SK-MEL-5 (cell line): Measurements from ENCODE around the gene LARP4B. TPM values are rescaled to one million over a fixed set of nuclear protein-coding genes. Genes with fewer than 3 reads are reported as not detected.
"Not testable (repeated sequence)": the region's sequence is repeated elsewhere in the genome, so short reads cannot be mapped to it uniquely, and the experiment has no call there.

Source experiments
- DNase-seq: peaks from one replicate; pipeline ENCODE4 v3.0.0-alpha.2; 2016; ENCODE audit warnings: low read depth, low spot score
- in situ Hi-C: cut with HindIII; loops from 2 replicates; pipeline ENCODE4 v1.10.0; 2016; ENCODE audit warnings: low sequenced_read_pairs, high pct_unique_total_duplicates, low pct_unique_long_range_greater_than_20kb
- total RNA-seq: library from RNA; depleted of rRNA; stranded (reverse); fragments of >200 nt; shearing (Covaris generic); gene quantifications from 2 replicates; pipeline ENCODE4 v1.2.3, GENCODE V29; 2014; rRNA removed

The LARP4B gene
- total RNA-seq, 1 experiment from 2014 or later, result 23.1 TPM

GRCh38 chr10:774223-774622 lies 157.3 kb downstream of the LARP4B start:
- DNase-seq, result no peak
- in situ Hi-C loops, result no loop called here

GRCh38 chr10:773562-774161 lies 157.8 kb downstream of the LARP4B start:
- in situ Hi-C loops, result no loop called here
- DNase-seq, result no peak

- DNase-seq, result no peak
- in situ Hi-C loops, result no loop called here
Observed at GRCh38 chr10:772227-772637, 159.3 kb downstream of the LARP4B start.

GRCh38 chr10:771647-772046 lies 159.9 kb downstream of the LARP4B start:
- in situ Hi-C loops, result no loop called here
- no peak for DNase-seq

GRCh38 chr10:770975-771374 lies 160.5 kb downstream of the LARP4B start:
- in situ Hi-C loops, result no loop called here
- DNase-seq, result no peak

- in situ Hi-C loops, DNase-seq: not testable (repeated sequence)
Observed at GRCh38 chr10:770048-770712, 161.3 kb downstream of the LARP4B start.

- in situ Hi-C loops, result no loop called here
- DNase-seq, result no peak
Observed at GRCh38 chr10:767794-768193, 163.7 kb downstream of the LARP4B start.

GRCh38 chr10:767211-767610 lies 164.3 kb downstream of the LARP4B start:
- in situ Hi-C loops, result no loop called here
- no peak for DNase-seq

- no peak for DNase-seq
- in situ Hi-C loops, result no loop called here
Observed at GRCh38 chr10:761376-761775, 170.1 kb downstream of the LARP4B start.

GRCh38 chr10:760622-761021 lies 170.9 kb downstream of the LARP4B start:
- no peak for DNase-seq
- in situ Hi-C loops, result no loop called here

- no peak for DNase-seq
- in situ Hi-C loops, result no loop called here
Observed at GRCh38 chr10:759898-760477, 171.5 kb downstream of the LARP4B start.

Other genes with a start within 250 kb of the LARP4B start
- gene DIP2C, start 242.0 kb downstream of the LARP4B start, total RNA-seq, result 8.1 and 8.7 TPM in 2 replicates
- 66.0 and 71.1 TPM in 2 replicates for gene GTPBP4, start 56.7 kb upstream of the LARP4B start, total RNA-seq
- 0.08 TPM in 1 of 2 replicates, not detected in the other for gene IDI2, start 94.2 kb upstream of the LARP4B start, total RNA-seq
- 85.5 and 94.8 TPM in 2 replicates for gene IDI1, start 117.4 kb upstream of the LARP4B start, total RNA-seq
- gene WDR37, start 124.7 kb upstream of the LARP4B start, total RNA-seq, result 5.7 and 7.6 TPM in 2 replicates